Kidney (tissue), 14 donors: ENCODE results near the gene SH3PXD2A. TPM values are rescaled to one million over a fixed set of nuclear protein-coding genes. Genes with fewer than 3 reads are reported as not detected.

Experiments used
- DNase-seq, 5 donors: peaks; one replicate each; pipeline ENCODE4 v3.0.0-alpha.2; 2013 to 2020
- FAIRE-seq: peaks from 2 replicates; lab custom pipeline; 2012; peaks lifted over from hg19 to GRCh38; lab: Jason Lieb, UNC
- H3K27ac ChIP-seq, 2 donors: one replicate each; pipeline ENCODE4 v1.7.0; 2013; ENCODE audit warnings: low read depth in 2 of 2, low read length in 2 of 2, inconsistent platforms in 1 of 2
- H3K27me3 ChIP-seq: one replicate; pipeline ENCODE4 v1.7.1; 2013; ENCODE audit warnings: low read length, inconsistent platforms; ENCODE audit not compliant: control insufficient read depth, insufficient read depth
- H3K36me3 ChIP-seq, 3 donors: one replicate each; pipeline versions ENCODE4 v1.7.0 to v1.7.1; 2013; ENCODE audit warnings: low read length in 3 of 3, control low read depth in 1 of 3, inconsistent platforms in 1 of 3; ENCODE audit not compliant: insufficient read depth in 3 of 3, control insufficient read depth in 2 of 3
- H3K4me1 ChIP-seq, 3 donors: one replicate each; pipeline versions ENCODE4 v1.7.0 to v1.7.1; 2013; ENCODE audit warnings: low read length in 3 of 3, inconsistent platforms in 1 of 3, low read depth in 1 of 3; ENCODE audit not compliant: control insufficient read depth in 2 of 3, insufficient read depth in 2 of 3
- H3K4me3 ChIP-seq, 3 donors: one replicate each; pipeline versions ENCODE4 v1.7.0 to v1.8.1; 2013; ENCODE audit warnings: low read length in 3 of 3, control low read depth in 1 of 3, inconsistent platforms in 1 of 3
- H3K9ac ChIP-seq, 3 donors: one replicate each; pipeline versions ENCODE4 v1.7.0 to v1.7.1; 2013; ENCODE audit warnings: low read length in 3 of 3, control low read depth in 1 of 3, inconsistent platforms in 1 of 3
- H3K9me3 ChIP-seq, 3 donors: one replicate each; pipeline versions ENCODE4 v1.7.0 to v1.7.1; 2013; ENCODE audit warnings: low read length in 3 of 3, control low read depth in 1 of 3, inconsistent platforms in 1 of 3; ENCODE audit not compliant: control insufficient read depth in 2 of 3, insufficient read depth in 1 of 3
- intact Hi-C: fragments of 100-400 bp; cut with DNase I; formaldehyde crosslinking; loops from one replicate; pipeline ENCODE4 v1.11.1; 2022
- polyA plus RNA-seq: library from polyadenylated mRNA; stranded (reverse); fragments of 350-450 nt; fragmentation: Illumina TruSeq; extraction: RNeasy Lipid Tissue Mini Kit (QIAGEN cat#74804); gene quantifications from one replicate; pipeline ENCODE4 v1.2.3, GENCODE V29; 2014; ENCODE audit warnings: low read depth, low replicate concordance; ENCODE audit not compliant: insufficient read depth
- total RNA-seq: library from RNA; stranded (reverse); fragmentation: NEBNext Ultra II Directional; extraction: Animal tissue kit (Norgen Biotek cat#: 25700); gene quantifications from one replicate; pipeline ENCODE4 v1.2.1, GENCODE V29; 2021
- TF ChIP-seq, protein P1 (sequence below): IDR thresholded peaks from 3 replicates; pipeline ENCODE4 v1.5.1; 2012; ENCODE audit warnings: mild to moderate bottlenecking, moderate library complexity, borderline replicate concordance; ENCODE audit not compliant: insufficient read depth; ENCODE audit errors: extremely low read depth
- donor health status: control.
- donor health status: control.
- donor health status: control.
- donor health status: control.
- donor health status: control.
- donor health status: DM: yes; HTN: yes; CAD: no.
- donor health status: Normal renal cell carcinoma (clear cell type).

Gene SH3PXD2A
- total and polyA plus RNA-seq, 2 donors from 2014 or later = 2.4 to 20.1 TPM

DNA sequence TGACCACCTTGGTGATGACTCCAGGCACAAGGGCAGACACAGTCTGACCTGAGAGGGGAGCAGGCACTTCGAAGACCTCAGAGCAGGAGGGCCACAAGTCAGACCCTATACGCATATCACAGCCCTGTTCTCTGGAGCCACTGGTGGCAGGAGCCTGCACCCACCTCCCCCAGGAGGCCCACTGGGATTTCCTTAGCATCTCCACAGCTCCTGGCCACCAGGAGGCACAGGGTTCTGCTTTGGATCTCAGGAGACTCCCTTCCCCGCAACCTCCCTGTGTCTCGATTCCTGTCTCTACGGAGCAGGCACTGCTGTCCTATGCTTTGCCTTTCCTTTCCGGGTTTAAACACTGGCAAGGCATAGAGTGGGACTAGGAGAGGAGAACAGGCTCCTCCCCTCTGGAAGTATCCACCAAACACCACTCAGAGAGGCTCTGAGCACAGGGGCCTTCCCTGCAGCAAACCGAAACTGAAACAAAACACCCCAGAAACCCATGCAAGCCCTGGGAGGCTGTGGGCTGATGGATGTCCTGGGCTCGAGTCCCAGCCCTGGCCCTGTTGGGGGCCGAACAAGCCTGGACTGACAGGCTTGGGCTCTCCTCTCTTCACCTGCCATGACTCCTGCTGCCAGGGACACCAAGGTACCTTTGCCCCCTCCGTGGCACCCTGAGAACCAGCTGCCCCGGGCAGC, 195.6 kb downstream of the SH3PXD2A start:
- H3K27me3 ChIP-seq = no peaks in the 10 kb centered on the region
- DNase-seq (peak; percentile 84 to 96 (median 88)), FAIRE-seq (peak; percentile 60)
- H3K27ac ChIP-seq = peak overlapping the region; percentile 89 to 92
- TF ChIP-seq, protein P1, sequence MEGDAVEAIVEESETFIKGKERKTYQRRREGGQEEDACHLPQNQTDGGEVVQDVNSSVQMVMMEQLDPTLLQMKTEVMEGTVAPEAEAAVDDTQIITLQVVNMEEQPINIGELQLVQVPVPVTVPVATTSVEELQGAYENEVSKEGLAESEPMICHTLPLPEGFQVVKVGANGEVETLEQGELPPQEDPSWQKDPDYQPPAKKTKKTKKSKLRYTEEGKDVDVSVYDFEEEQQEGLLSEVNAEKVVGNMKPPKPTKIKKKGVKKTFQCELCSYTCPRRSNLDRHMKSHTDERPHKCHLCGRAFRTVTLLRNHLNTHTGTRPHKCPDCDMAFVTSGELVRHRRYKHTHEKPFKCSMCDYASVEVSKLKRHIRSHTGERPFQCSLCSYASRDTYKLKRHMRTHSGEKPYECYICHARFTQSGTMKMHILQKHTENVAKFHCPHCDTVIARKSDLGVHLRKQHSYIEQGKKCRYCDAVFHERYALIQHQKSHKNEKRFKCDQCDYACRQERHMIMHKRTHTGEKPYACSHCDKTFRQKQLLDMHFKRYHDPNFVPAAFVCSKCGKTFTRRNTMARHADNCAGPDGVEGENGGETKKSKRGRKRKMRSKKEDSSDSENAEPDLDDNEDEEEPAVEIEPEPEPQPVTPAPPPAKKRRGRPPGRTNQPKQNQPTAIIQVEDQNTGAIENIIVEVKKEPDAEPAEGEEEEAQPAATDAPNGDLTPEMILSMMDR = no peak
- H3K36me3 ChIP-seq = peaks cover 0 to 4% (median 0%) of the 10 kb centered on the region in 3 donors
- peaks cover 0 to 17% (median 5%) of the 10 kb centered on the region in 3 donors for H3K4me1 ChIP-seq
- H3K4me3 ChIP-seq = peak overlapping the region; percentile 43 to 84 (median 80)
- peak overlapping the region; percentile 20 to 90 (median 80) for H3K9ac ChIP-seq
- no peaks in the 10 kb centered on the region for H3K9me3 ChIP-seq
- intact Hi-C loops = no loop called here

DNA sequence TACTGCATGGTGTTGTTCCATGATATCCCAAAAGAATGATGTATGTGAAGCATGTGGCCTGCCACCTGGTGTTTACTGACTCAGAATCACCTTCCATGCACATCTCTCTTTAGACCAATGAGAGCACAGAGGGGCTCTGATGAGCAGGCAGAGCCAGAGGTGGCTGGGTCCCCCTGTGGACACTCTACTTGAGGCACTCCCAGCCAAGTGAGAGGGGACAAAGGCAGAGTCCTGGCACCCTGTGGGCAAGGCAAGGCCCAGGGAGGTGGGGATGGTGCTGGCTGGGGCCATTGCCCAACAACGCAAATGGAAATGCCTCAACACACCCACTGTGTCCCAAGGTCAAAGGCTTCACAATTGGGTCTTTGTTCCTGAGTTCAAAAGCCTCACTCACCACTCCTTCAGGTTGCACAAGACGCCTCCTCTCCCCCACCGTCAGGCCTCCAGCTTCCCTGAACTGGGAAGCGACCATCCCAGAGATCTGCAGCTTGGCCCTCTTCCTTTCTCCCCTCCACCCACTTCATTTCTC, 197.3 kb downstream of the SH3PXD2A start:
- Histone ChIP-seq H3K9me3 (no peaks in the 10 kb centered on the region), H3K4me3 (no peak overlapping the region), H3K9ac (no peak overlapping the region), H3K4me1 (peaks cover 0 to 22% (median 0%) of the 10 kb centered on the region in 3 donors), H3K36me3 (peaks cover 0 to 4% (median 0%) of the 10 kb centered on the region in 3 donors), H3K27ac (no peak overlapping the region), H3K27me3 (no peaks in the 10 kb centered on the region)
- FAIRE-seq (no peak), DNase-seq (no peak)
- TF ChIP-seq, protein P1 = no peak
- intact Hi-C loops = no loop called here

GRCh38 chr10:103657061-103657591, 198.2 kb downstream of the SH3PXD2A start:
- no peak for FAIRE-seq
- intact Hi-C loops = no loop called here

More at GRCh38 chr10:103657061-103657591, 198.2 kb downstream of the SH3PXD2A start:
- Histone ChIP-seq H3K4me3 (no peak overlapping the region), H3K9ac (no peak overlapping the region), H3K27ac (no peak overlapping the region), H3K27me3 (no peaks in the 10 kb centered on the region), H3K36me3 (peaks cover 0 to 4% (median 0%) of the 10 kb centered on the region in 3 donors), H3K9me3 (no peaks in the 10 kb centered on the region), H3K4me1 (peaks cover 0 to 30% (median 8%) of the 10 kb centered on the region in 3 donors)
- DNase-seq = no peak
- TF ChIP-seq, protein P1 = no peak
